B cell (primary cell): Measurements from ENCODE around the gene GNA15. TPM values are rescaled to one million over a fixed set of nuclear protein-coding genes. Genes with fewer than 3 reads are reported as not detected.

Experiments used
- ATAC-seq: fragments of 200-7000 bp; cut with Tn5 transposase; one replicate; pipeline ENCODE4 v1.10.0; 2021; ENCODE audit warnings: low read depth, mild to moderate bottlenecking, moderate number of reproducible peaks, moderate library complexity
- CTCF ChIA-PET: fragments of 350-600 bp; sonication (Branson Sonifier 250); formaldehyde crosslinking; loops from one replicate; lab custom pipeline; 2021; ENCODE audit warnings: antibody characterized with exemption, inconsistent platforms; lab: Charles Lee
- POLR2A ChIA-PET: fragments of 350-600 bp; sonication (Branson Sonifier 250); formaldehyde crosslinking; loops from one replicate; lab custom pipeline; 2021; ENCODE audit warnings: antibody characterized with exemption; lab: Charles Lee
- DNase-seq: peaks from one replicate; pipeline ENCODE4 v3.0.0; 2013
- H2AFZ ChIP-seq: 2 replicates; pipeline ENCODE4 v1.6.1; 2012; ENCODE audit warnings: mild to moderate bottlenecking, low read depth, low read length; ENCODE audit not compliant: insufficient read depth, poor library complexity, severe bottlenecking
- H3K27ac ChIP-seq, 2 donors: 1 replicate in 1 of 2; 2 replicates in 1 of 2; pipeline ENCODE4 v1.5.1; 2012 to 2013; ENCODE audit warnings: low read length in 2 of 2, mild to moderate bottlenecking in 2 of 2, moderate library complexity in 1 of 2
- H3K27me3 ChIP-seq, 4 experiments: fragments of 200-600 bp in 1 of 4; sonication (generic) in 1 of 4; replicated peaks in 1 of 4; 1 replicate in 2 of 4; 2 replicates in 2 of 4; pipeline versions ENCODE4 v1.6.1 to v1.7.0; 2013 to 2016; ENCODE audit warnings: low read length in 3 of 4, mild to moderate bottlenecking in 2 of 4, mixed read lengths in 1 of 4, moderate library complexity in 1 of 4; ENCODE audit not compliant: insufficient read depth in 4 of 4, control insufficient read depth in 3 of 4; ENCODE audit errors: control extremely low read depth in 1 of 4
- H3K36me3 ChIP-seq, 2 experiments: replicated peaks in 1 of 2; 1 replicate in 1 of 2; 2 replicates in 1 of 2; pipeline versions ENCODE4 v1.6.1 to v1.7.1; 2013; ENCODE audit warnings: low read length in 1 of 2; ENCODE audit not compliant: insufficient read depth in 2 of 2, control insufficient read depth in 1 of 2; ENCODE audit errors: control extremely low read depth in 1 of 2, extremely low read depth in 1 of 2
- H3K4me1 ChIP-seq, 2 donors: fragments of 200-600 bp in 1 of 2; sonication (generic) in 1 of 2; 1 replicate in 1 of 2; 2 replicates in 1 of 2; pipeline versions ENCODE4 v1.5.1 to v1.6.1; 2013 to 2017; ENCODE audit warnings: low read length in 2 of 2; ENCODE audit not compliant: control insufficient read depth in 2 of 2, insufficient read depth in 2 of 2
- H3K4me2 ChIP-seq: replicated peaks from 2 replicates; pipeline ENCODE3; 2012; ENCODE audit warnings: mild to moderate bottlenecking, low read depth, low read length; ENCODE audit not compliant: poor library complexity, severe bottlenecking
- H3K4me3 ChIP-seq, 5 experiments: fragments of 200-600 bp in 1 of 5; sonication (generic) in 1 of 5; 1 replicate in 3 of 5; 2 replicates in 2 of 5; pipeline versions ENCODE4 v1.5.1 to v1.7.0; 2011 to 2016; ENCODE audit warnings: low read length in 4 of 5, mild to moderate bottlenecking in 4 of 5, low read depth in 2 of 5, control low read depth in 1 of 5, moderate library complexity in 1 of 5; ENCODE audit not compliant: insufficient read depth in 1 of 5; ENCODE audit errors: control extremely low read depth in 1 of 5, extremely low read depth in 1 of 5
- H3K79me2 ChIP-seq: fragments of 200-600 bp; sonication (generic); one replicate; pipeline ENCODE4 v1.6.0; 2016; ENCODE audit warnings: low read length; ENCODE audit not compliant: control insufficient read depth, insufficient read depth
- H3K9ac ChIP-seq: fragments of 200-600 bp; sonication (generic); 2 replicates; pipeline ENCODE4 v1.6.1; 2017; ENCODE audit warnings: mild to moderate bottlenecking, low read length, moderate library complexity
- H3K9me3 ChIP-seq, 3 donors: one replicate each; pipeline versions ENCODE4 v1.6.1 to v1.7.1; 2013; ENCODE audit warnings: low read length in 2 of 3; ENCODE audit not compliant: control insufficient read depth in 2 of 3, insufficient read depth in 1 of 3; ENCODE audit errors: control extremely low read depth in 1 of 3
- H4K20me1 ChIP-seq: 2 replicates; pipeline ENCODE4 v1.6.0; 2012; ENCODE audit warnings: mild to moderate bottlenecking, low read length; ENCODE audit not compliant: insufficient read depth, control insufficient read depth, poor library complexity, severe bottlenecking
- H3K27ac Mint-ChIP-seq: one replicate; pipeline ENCODE4 v1.8.0; 2021; ENCODE audit warnings: mixed read lengths
- H3K27me3 Mint-ChIP-seq: one replicate; pipeline ENCODE4 v1.8.0; 2021; ENCODE audit warnings: mixed read lengths
- H3K4me1 Mint-ChIP-seq: one replicate; pipeline ENCODE4 v1.8.0; 2021; ENCODE audit warnings: mixed read lengths
- H3K4me3 Mint-ChIP-seq: one replicate; pipeline ENCODE4 v1.8.0; 2021; ENCODE audit warnings: mixed read lengths
- H3K9me3 Mint-ChIP-seq: one replicate; pipeline ENCODE4 v1.8.0; 2022; ENCODE audit warnings: mixed read lengths; ENCODE audit not compliant: insufficient read depth
- EZH2 ChIP-seq: IDR thresholded peaks from 2 replicates; pipeline ENCODE4 v1.6.1; 2012; ENCODE audit warnings: borderline replicate concordance, low read depth, mild to moderate bottlenecking, moderate library complexity, low read length; ENCODE audit not compliant: insufficient read depth, poor library complexity, severe bottlenecking
- WGBS: methylation state at CpG from one replicate; pipeline ENCODE4 v1.1.5; 2013; ENCODE audit warnings: missing lambda C conversion rate; ENCODE audit not compliant: insufficient coverage; 5-methylcytosine and 5-hydroxymethylcytosine counted together
- intact Hi-C: fragments of 100-400 bp; cut with micrococcal nuclease; formaldehyde crosslinking; loops from one replicate; pipeline ENCODE4 v1.10.0; 2022
- polyA plus RNA-seq: library from polyadenylated mRNA; depleted of rRNA; stranded (reverse); fragments of >200 nt; gene quantifications from 2 replicates; pipeline ENCODE4 v1.2.3, GENCODE V29; 2012
- total RNA-seq, 2 donors: library from RNA; stranded (reverse); fragments of 120-200 nt in 1 of 2; gene quantifications; 1 replicate in 1 of 2; 2 replicates in 1 of 2; pipeline versions ENCODE4 v1.2.3 to v1.2.4, GENCODE V29; 2013 to 2022
- TF ChIP-seq, protein P1 (sequence below): fragments of 200-600 bp; IDR thresholded peaks from one replicate; pipeline ENCODE4 v1.8.0; 2022; ENCODE audit warnings: antibody characterized with exemption, mild to moderate bottlenecking

The GNA15 gene
- total and polyA plus RNA-seq, 2 donors (not counting 1 experiment from before 2014, with no cell fraction given): 0.37 to 0.52 TPM

DNA sequence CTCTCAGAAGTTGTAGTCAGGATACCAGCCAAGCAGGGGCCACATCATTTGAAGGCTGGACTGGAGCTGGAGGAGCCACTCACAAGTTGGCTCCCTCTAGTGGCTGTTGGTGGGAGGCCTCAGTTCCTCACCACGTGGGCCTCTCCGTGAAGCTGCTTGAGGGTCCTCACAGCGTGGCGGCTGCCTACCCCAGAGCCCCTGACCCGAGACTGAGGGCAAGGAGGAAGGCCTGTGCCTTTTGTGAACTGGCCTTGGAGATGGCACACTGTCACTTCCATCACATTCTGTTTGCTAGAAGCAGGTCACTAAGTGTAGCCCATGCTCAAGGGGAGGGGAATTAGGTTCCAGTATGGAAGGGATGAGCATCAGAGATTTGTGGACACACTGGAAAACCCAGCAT, 27.1 kb upstream of the GNA15 start:
- H4K20me1 ChIP-seq: peaks cover 22% of the 10 kb centered on the region
- TF ChIP-seq EZH2: no peak
- TF ChIP-seq, protein P1, sequence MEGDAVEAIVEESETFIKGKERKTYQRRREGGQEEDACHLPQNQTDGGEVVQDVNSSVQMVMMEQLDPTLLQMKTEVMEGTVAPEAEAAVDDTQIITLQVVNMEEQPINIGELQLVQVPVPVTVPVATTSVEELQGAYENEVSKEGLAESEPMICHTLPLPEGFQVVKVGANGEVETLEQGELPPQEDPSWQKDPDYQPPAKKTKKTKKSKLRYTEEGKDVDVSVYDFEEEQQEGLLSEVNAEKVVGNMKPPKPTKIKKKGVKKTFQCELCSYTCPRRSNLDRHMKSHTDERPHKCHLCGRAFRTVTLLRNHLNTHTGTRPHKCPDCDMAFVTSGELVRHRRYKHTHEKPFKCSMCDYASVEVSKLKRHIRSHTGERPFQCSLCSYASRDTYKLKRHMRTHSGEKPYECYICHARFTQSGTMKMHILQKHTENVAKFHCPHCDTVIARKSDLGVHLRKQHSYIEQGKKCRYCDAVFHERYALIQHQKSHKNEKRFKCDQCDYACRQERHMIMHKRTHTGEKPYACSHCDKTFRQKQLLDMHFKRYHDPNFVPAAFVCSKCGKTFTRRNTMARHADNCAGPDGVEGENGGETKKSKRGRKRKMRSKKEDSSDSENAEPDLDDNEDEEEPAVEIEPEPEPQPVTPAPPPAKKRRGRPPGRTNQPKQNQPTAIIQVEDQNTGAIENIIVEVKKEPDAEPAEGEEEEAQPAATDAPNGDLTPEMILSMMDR: peak; percentile 88
- ChIA-PET POLR2A (interaction anchor here (0.5 to 1.0 kb wide), 4 partner anchors 27 to 158 kb away, joined by 3 to 8 read pairs (median 3); partner anchors contain the start of gene NCLN), CTCF (interaction anchor here (0.5 to 12.5 kb wide), 27 partner anchors 8 to 1479 kb away, joined by 3 to 281 read pairs (median 5); partner anchors contain the start of gene TLE6)
- no peaks in the 10 kb centered on the region for H3K36me3 ChIP-seq
- ATAC-seq (peak; percentile 76), DNase-seq (peak; percentile 82)
- H3K9me3 ChIP-seq: peaks cover 0 to 3% (median 0%) of the 10 kb centered on the region in 3 donors
- no peaks in the 10 kb centered on the region for H3K27me3 ChIP-seq
- peaks cover 5 to 14% of the 10 kb centered on the region in 2 donors for H3K4me1 ChIP-seq
- Mint-ChIP-seq H3K4me1 (peaks cover 11% of the 10 kb centered on the region), H3K27ac (peak overlapping the region; percentile 17), H3K9me3 (no peaks in the 10 kb centered on the region), H3K4me3 (no peak overlapping the region), H3K27me3 (no peaks in the 10 kb centered on the region)
- H3K27ac ChIP-seq: no peak overlapping the region
- no peak overlapping the region for H3K9ac ChIP-seq
- H2AFZ ChIP-seq: no peak overlapping the region
- H3K79me2 ChIP-seq: peaks cover 20% of the 10 kb centered on the region
- H3K4me3 ChIP-seq: no peak overlapping the region
- intact Hi-C loops: loop anchor here (1.0 kb wide), 4 partner anchors 55 to 221 kb away; no protein-coding TSS in a partner anchor
- no peak overlapping the region for H3K4me2 ChIP-seq
- 50% methylated on average over 5 of the region's 5 CpGs for WGBS

DNA sequence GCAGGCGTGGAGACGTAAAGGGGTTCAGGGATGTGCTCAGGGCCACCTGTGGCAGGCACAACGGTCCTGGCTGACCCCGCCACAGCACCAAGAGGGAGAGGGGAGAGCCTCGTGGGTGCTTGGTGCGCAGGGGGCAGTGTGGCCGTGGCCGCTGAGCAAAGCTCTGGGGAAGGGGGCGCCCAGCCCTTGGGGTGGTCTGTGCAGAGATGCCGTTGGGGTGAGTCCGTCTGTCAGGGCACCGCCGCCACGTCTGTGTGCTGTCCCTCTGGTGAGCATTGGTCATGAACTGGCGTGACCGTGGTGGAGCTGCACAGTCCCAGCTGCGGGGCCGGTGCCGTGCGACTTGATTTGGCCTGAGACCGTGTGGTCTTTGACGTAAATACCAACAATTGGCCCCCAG, 26.3 kb upstream of the GNA15 start:
- Histone ChIP-seq H3K4me3 (no peak overlapping the region), H3K27ac (no peak overlapping the region), H3K79me2 (peaks cover 16% of the 10 kb centered on the region), H3K27me3 (no peaks in the 10 kb centered on the region), H2AFZ (no peak overlapping the region), H3K4me1 (peaks cover 0 to 6% of the 10 kb centered on the region in 2 donors), H3K9ac (no peak overlapping the region), H4K20me1 (peaks cover 17% of the 10 kb centered on the region), H3K9me3 (peaks cover 0 to 3% (median 0%) of the 10 kb centered on the region in 3 donors), H3K4me2 (no peak overlapping the region), H3K36me3 (no peaks in the 10 kb centered on the region)
- DNase-seq (no peak), ATAC-seq (no peak)
- no peak overlapping the region for H3K4me3 Mint-ChIP-seq
- ChIA-PET POLR2A (interaction anchor here (0.6 kb wide), 1 partner anchor 44 kb away, joined by 3 read pairs; no protein-coding TSS in a partner anchor), CTCF (interaction anchor here (1.2 to 12.5 kb wide), 7 partner anchors 14 to 157 kb away, joined by 3 to 281 read pairs (median 5); no protein-coding TSS in a partner anchor)
- peaks cover 4% of the 10 kb centered on the region for H3K4me1 Mint-ChIP-seq
- WGBS: 95% methylated on average over 20 of the region's 22 CpGs
- TF ChIP-seq EZH2: no peak
- TF ChIP-seq, protein P1: no peak
- no peaks in the 10 kb centered on the region for H3K9me3 Mint-ChIP-seq
- no peak overlapping the region for H3K27ac Mint-ChIP-seq
- H3K27me3 Mint-ChIP-seq: no peaks in the 10 kb centered on the region
- intact Hi-C loops: no loop called here
